HG02973 (cell line): ENCODE data around the gene CYP2C18.
"Not testable (repeated sequence)": the region's sequence is repeated elsewhere in the genome, so short reads cannot be mapped to it uniquely, and the experiment has no call there.

Experiments
- ATAC-seq: cut with Tn5 transposase; IDR thresholded peaks from one replicate; pipeline ENCODE4 v1.9.1; 2021; ENCODE audit warnings: moderate library complexity; ENCODE audit not compliant: unreplicated experiment

The CYP2C18 gene

DNA sequence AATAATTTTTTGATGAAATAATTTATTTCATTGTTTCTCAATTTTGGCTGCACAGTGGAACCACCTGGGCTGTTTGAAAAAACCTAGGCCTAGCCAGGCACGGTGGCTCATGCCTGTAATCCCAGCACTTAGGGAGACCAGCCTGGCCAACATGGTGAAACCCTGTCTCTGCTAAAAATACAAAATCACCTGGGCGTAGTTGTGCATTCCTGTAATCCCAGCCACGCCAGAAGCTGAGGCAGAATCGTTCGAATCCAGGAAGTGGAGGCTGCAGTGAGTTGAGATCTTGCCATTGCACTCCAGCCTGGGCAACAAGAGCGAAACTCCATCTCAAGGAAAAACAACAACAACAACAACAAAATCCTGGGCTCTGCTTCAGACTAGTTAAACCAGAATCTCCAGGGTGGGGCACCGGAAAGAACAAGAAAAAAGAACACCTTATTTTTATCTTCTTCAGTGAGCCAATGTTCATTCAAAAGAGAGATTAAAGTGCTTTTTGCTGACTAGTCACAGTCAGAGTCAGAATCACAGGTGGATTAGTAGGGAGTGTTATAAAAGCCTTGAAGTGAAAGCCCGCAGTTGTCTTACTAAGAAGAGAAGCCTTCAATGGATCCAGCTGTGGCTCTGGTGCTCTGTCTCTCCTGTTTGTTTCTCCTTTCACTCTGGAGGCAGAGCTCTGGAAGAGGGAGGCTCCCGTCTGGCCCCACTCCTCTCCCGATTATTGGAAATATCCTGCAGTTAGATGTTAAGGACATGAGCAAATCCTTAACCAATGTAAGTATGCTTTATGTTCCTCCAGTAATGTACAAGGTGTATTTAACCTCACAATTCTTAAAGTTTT is at the start of gene CYP2C18:
CYP2C18 (plus strand) TSS at position 516 of the 841 bp plus-strand sequence; CDS start at position 607, 91 bp downstream.
- no peak for ATAC-seq

GRCh38 chr10:94638097-94638496 is 45.4 kb upstream of the CYP2C18 start:
- ATAC-seq: not testable (repeated sequence)

GRCh38 chr10:94639902-94640301 is 43.6 kb upstream of the CYP2C18 start:
- ATAC-seq: no peak

DNA sequence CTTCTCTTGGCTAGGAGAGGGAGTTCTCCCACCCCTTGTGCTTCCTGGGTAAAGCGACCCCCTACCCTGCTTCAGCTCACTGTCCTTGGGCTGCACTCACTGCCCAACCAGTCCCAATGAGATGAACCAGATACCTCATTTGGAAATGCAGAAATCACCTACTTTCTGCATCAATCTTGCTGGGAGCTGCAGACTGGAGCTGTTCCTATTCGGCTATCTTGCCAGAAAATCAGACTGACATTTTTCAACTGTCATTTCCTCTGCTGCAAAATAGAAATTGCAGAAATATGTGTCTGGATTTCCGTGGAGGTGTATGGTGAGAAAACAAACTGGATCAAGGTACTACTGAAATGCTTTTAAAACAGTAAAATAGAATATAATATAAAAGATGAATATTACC is 43.0 kb upstream of the CYP2C18 start:
- ATAC-seq: no peak

DNA sequence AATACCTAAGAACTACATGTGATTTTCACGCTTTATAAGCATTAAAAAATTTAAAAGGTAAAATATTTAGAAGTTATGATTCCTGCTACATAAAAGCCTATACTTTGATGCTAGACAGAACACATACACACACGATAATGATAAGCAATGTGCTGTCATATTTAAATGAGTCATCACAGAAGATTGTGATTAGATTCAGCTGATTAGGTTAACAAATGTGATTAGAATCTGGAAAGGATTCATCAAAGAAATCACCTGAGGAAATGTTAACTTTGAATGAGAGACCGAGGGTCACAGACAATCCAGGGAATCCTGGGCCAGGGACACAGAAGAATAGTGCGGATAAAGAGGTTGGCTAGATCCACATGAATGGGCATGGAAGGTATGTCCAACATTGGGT is 42.0 kb upstream of the CYP2C18 start:
- no peak for ATAC-seq

DNA sequence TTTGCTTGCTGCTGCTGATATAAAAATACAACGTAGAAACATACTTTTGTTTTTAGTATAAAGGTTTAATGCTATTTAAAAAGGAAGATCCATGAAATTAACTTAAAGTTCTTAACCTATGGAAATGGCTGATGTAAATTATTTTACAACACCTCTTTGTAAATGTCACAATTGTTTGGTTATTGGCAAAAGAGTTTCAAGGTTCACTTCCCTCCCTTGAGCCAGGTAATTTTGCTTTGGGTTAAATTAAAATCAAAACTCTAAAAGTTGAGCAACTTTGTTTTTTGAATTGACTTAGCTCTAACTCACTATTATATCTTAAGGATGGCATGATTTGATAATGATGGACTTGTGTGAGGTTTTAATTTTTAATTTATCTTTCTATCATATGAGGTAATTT is 39.2 kb upstream of the CYP2C18 start:
- no peak for ATAC-seq

GRCh38 chr10:94645285-94645684 is 38.2 kb upstream of the CYP2C18 start:
- ATAC-seq: peak; percentile 68

DNA sequence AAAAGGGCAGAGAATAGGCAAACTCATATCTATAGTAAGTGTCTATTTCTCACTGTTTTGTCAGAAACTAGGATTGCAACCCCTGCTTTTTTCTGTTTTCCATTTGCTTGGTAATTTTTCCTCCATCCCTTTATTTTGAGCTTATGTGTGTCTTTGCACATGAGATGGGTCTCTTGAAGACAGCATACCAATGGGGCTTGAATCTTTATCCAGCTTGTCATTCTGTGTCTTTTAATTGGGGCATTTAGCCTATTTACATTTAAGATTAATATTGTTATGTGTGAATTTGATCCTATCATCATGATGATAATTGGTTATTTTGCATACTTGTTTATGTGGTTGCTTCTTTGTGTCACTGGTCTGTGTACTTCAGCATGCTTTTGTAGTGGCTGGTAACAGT is 28.3 kb upstream of the CYP2C18 start:
- not testable (repeated sequence) for ATAC-seq

- not testable (repeated sequence) for ATAC-seq
Measured at GRCh38 chr10:94663061-94663460, 20.5 kb upstream of the CYP2C18 start.

DNA sequence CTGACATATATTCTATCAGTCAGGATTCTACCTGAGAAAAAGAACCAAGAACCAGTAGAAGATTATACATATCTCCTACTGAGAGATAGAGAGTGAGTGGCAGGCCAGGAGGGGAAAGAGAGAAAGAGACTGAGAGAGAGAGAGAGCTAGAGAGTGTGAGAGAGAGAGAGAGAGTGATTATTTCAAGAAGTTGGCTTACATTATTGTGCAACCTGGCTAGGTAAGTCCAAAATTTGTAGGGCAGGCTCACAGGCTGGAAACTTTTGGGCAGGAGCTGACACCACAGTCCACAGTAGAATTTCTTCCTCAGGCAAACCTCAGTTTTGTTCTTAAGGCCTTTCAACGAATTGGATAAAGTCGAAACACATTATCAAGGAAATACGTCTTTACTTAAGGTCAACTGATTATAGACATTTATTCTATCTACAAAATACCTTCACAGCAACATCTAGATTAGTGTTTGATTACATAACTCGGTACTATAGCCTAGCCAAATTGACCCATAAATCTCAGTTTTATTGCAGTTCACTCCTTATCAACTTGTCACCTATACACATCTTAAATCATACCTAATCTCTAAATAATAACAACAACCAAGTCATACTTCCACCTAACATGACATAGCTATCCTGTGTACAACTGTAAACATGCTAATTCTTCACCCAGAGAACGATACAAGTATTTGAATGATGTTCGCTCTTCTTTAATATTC is 17.0 kb upstream of the CYP2C18 start:
- ATAC-seq: no peak

DNA sequence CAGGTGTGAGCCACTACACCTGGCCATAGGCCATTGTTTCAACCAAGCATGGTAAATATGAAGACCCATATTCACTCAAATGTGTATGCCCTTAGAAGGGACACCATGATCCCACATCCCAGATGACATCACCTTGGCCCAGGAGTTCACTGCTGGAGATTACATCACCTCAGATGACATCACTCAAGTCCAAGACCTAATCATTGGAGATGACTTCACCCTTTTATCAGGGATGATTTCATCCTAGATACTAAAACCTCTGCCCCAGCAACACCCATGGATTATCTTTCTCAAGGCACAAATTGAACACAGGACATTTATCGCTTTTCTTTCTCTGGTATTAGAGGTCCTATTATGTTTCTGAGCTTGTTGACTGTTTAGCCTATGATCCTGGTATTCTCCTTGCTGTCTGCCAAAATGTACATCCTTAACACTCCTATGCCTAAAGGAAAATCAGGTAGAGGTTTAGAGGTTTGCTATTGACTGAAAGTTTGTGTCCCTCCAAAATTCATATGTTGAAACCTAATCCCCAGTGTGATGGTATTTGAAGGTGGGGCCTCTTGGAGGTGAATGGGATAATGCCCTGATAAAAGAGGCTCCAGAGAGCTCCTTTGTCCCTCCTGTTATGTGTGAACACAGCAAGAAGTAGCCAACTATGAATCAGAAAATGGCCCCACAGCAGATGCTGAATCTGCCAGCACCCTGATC is 9.8 kb upstream of the CYP2C18 start:
- ATAC-seq: no peak

DNA sequence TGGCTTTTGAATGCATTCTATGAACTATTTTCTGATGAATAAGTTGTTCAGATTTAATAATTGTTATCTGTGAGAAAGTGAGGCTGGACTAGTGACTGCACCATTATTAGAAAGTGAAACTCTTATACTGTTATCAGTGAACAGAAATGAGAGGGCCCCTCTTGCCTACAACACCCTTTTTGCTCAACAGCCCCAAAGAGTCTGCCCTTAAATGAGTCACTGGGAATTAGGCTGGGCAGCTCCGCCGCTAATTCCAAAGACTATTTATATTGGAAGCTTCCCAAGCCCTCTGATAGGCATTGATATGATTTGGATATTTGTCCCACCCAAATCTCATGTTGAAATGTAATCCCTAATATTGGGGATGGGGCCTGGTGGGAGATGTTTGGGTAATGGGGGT is 7.0 kb upstream of the CYP2C18 start:
- no peak for ATAC-seq

DNA sequence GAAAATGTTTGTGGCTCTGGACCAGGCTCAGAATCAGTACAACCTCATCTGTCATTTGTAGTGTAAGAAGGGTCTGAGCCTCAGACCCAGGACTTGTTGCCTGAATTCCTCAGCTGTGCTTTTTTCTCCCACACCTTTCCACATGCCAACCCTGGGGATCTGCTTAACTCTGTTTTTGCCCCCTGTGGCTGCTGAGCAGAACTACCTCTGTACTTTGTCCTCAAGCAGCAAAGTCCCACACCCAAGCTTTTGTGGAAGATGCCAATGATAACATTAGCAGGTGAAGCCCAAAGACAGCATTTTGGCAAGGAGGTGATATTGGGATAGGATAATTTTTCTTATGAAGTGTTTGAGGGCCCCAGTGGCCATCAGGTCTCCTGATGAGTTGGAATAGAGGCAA is 5.8 kb upstream of the CYP2C18 start:
- no peak for ATAC-seq

- no peak for ATAC-seq
Measured at GRCh38 chr10:94678475-94678874, 5.1 kb upstream of the CYP2C18 start.

DNA sequence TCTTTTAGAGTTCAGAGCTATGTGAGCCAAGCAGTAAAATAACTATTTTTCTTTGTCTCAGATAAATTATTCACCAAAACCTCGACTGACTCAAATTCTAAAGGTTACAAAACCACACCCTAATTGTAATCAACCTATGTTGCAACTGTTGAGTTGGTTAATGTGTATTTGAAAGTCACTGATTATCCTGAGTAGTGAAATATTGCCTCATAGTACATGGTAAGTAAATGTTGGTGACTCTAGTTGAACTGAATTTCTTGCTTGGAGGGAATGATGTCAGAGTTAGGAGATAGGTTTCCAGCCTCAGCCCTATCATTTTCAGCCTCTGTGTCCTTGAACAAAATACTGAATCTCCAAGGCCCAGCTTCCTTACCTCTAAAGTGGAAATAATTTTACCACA is 3.0 kb upstream of the CYP2C18 start:
- peak; percentile 70 for ATAC-seq

- ATAC-seq: not testable (repeated sequence)
Measured at GRCh38 chr10:94682636-94683035, 893 bp upstream of the CYP2C18 start.

DNA sequence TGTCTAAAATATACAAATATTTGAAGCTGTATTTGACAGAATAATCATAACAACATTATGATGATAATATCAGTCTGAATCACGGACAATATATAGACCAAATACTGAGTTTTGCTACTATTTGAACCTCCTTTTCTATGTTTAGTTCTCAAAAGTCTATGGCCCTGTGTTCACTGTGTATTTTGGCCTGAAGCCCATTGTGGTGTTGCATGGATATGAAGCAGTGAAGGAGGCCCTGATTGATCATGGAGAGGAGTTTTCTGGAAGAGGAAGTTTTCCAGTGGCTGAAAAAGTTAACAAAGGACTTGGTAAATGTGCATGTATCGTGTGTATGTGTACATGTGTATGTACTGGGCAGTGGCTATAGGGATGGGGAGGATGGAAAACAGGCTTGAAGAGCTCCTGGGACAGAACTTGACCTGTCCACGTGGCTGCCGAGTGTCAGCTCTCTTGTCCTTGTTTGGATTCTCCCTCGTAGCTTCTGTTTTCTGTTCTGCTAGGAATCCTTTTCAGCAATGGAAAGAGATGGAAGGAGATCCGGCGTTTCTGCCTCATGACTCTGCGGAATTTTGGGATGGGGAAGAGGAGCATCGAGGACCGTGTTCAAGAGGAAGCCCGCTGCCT is 4.2 kb downstream of the CYP2C18 start:
- no peak for ATAC-seq

DNA sequence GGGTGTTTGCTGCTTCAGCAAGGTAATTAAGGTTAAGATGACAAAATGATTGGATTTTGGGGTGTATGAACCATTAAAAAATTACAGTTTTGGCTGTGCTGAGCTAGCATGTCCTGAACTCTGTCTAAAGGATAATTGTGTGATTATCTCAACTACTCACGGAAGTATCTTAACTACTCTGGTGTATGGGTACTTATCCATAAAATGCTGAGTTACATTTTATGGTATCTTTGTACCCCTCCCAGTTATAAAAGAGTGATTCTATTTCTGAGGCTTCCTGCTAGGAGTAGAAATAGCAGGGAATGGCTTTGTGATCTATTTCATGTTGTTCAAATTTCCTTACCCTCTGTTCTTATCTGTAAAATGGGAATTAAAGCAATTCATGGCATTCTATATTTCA is 22.6 kb downstream of the CYP2C18 start:
- ATAC-seq: no peak

- ATAC-seq: no peak
Measured at GRCh38 chr10:94710578-94710977, 27.0 kb downstream of the CYP2C18 start.

- ATAC-seq: no peak
Measured at GRCh38 chr10:94725871-94726270, 42.3 kb downstream of the CYP2C18 start.

- ATAC-seq: no peak
Measured at GRCh38 chr10:94735197-94735596, 51.7 kb downstream of the CYP2C18 start.
